ENCODE results near the gene FH. TPM values are rescaled to one million over a fixed set of nuclear protein-coding genes. Genes with fewer than 3 reads are reported as not detected.

Gene FH
- 84.4 to 90.2 TPM (median 85.0 TPM) in 5 replicates for total RNA-seq (2022; extraction: Qiagen RNA extraction)

GRCh38 chr1:241519308-241520079 lies at the start of gene FH:
Gene FH (minus strand): TSS chr1:241519755. CDS start chr1:241519722, 33 bp downstream.

DNA sequence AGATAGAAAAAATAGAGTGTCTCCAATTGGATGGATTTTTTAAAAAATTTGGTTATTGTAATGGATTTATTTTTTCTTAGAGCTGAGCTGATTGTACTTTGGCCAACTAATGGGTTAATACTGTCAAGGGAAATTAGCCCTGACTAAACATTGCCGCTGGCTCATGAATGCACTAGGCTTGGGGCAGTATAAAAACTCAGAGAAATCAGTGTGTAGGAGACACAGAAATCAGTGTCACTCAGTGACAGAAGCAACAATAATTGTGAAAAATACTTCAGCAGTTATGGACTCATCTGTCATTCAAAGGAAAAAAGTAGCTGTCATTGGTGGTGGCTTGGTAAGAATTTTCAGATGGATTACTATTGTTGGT lies 12.6 kb upstream of the FH start, which contains the start of gene KMO:
Gene KMO, plus strand, starts transcription at position 217 of the 370 bp plus-strand sequence. Its CDS starts 67 bp downstream, at position 284.

Other genes starting within 250 kb of the FH start
- 0.05 to 0.10 TPM (median 0.05 TPM) in 3 of 5 replicates, not detected in the others for gene RGS7, start 162.6 kb downstream of the FH start, total RNA-seq (2022; extraction: Qiagen RNA extraction)
- gene KMO, start 12.6 kb upstream of the FH start, total RNA-seq (2022; extraction: Qiagen RNA extraction): 0.37 to 1.2 TPM (median 0.53 TPM) in 5 replicates
- gene CHML, start 120.6 kb upstream of the FH start, total RNA-seq (2022; extraction: Qiagen RNA extraction): 8.0 to 10.9 TPM (median 8.3 TPM) in 5 replicates
- 54.2 to 71.1 TPM (median 65.0 TPM) in 5 replicates for gene OPN3, start 120.6 kb upstream of the FH start, total RNA-seq (2022; extraction: Qiagen RNA extraction)
- 0.08 TPM in 1 of 5 replicates, not detected in the others for gene WDR64, start 132.5 kb upstream of the FH start, total RNA-seq (2022; extraction: Qiagen RNA extraction)

Measured in A549 treated with Hydrocortisone at 1 μM for 4 hours (cell line).